Mucosa of rectum (tissue), 2 donors: ENCODE results near the gene LRRC1.

Source experiments
- H3K27ac ChIP-seq, 2 donors: one replicate each; pipeline ENCODE4 v1.7.0; 2013; ENCODE audit warnings: inconsistent platforms in 2 of 2, low read depth in 2 of 2, low read length in 2 of 2
- H3K27me3 ChIP-seq, 2 donors: one replicate each; pipeline ENCODE4 v1.7.0; 2013; ENCODE audit warnings: low read length in 2 of 2; ENCODE audit not compliant: control insufficient read depth in 2 of 2, insufficient read depth in 2 of 2
- H3K36me3 ChIP-seq, 2 donors: one replicate each; pipeline ENCODE4 v1.7.0; 2013; ENCODE audit warnings: low read length in 2 of 2; ENCODE audit not compliant: control insufficient read depth in 2 of 2, insufficient read depth in 2 of 2
- H3K4me1 ChIP-seq, 2 donors: one replicate each; pipeline ENCODE4 v1.7.0; 2013; ENCODE audit warnings: low read length in 2 of 2, mild to moderate bottlenecking in 1 of 2; ENCODE audit not compliant: control insufficient read depth in 2 of 2, insufficient read depth in 2 of 2
- H3K4me3 ChIP-seq, 2 donors: one replicate each; pipeline ENCODE4 v1.7.0; 2013; ENCODE audit warnings: low read length in 2 of 2
- H3K9ac ChIP-seq, 2 donors: one replicate each; pipeline ENCODE4 v1.7.0; 2013; ENCODE audit warnings: low read length in 2 of 2, low read depth in 1 of 2, mild to moderate bottlenecking in 1 of 2
- H3K9me3 ChIP-seq, 2 donors: one replicate each; pipeline ENCODE4 v1.7.0; 2013; ENCODE audit warnings: low read length in 2 of 2; ENCODE audit not compliant: control insufficient read depth in 2 of 2
- donor health status: healthy.
- donor health status: Normal muscosa, but diverticular disease.

The LRRC1 gene

DNA sequence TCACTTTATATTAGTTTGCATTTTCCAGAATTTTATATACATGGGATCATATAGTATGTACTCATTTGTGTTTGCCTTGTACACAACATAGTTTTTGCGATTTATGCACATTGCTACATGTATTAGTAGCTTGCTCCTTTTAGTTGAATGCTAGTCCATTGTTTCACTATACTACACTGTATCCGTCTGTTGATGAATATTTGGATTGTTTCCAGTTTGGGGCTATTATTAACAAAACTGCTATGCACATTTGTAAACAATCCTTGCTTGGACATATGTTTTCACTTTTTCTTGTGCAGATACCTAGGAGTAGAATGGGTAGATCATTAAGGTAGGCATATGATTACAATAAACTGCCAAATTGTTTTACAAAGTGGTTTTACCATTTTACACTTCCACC is 3.9 kb upstream of the LRRC1 start:
- H3K4me3 ChIP-seq, result no peak overlapping the region
- peaks cover 7 to 12% of the 10 kb centered on the region in 2 donors for H3K4me1 ChIP-seq
- no peak overlapping the region for H3K9ac ChIP-seq
- H3K36me3 ChIP-seq, result no peaks in the 10 kb centered on the region
- H3K27me3 ChIP-seq, result no peaks in the 10 kb centered on the region
- peaks cover 0 to 4% of the 10 kb centered on the region in 2 donors for H3K9me3 ChIP-seq
- H3K27ac ChIP-seq, result no peak overlapping the region

DNA sequence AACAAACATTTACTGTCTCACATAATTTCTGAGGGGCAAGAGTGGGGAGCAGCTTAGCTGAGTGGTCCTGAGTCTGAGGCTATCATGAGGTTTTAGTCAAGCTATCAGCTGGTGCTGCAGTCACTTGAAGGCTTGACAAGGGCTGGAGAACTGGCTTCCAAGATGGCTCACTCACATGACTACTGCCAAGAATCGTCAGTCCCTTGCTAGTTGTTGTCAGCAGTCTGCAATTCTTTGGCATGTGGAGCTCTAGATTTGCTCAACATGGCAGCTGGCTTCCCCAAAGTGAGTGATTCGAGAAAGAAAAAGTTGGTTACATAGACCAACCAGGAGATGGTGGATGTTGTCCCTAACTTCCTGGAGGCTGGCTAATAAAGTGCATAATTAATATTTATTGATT is 2.8 kb upstream of the LRRC1 start:
- Histone ChIP-seq H3K9me3 (peaks cover 0 to 4% of the 10 kb centered on the region in 2 donors), H3K27ac (no peak overlapping the region), H3K27me3 (no peaks in the 10 kb centered on the region)

DNA sequence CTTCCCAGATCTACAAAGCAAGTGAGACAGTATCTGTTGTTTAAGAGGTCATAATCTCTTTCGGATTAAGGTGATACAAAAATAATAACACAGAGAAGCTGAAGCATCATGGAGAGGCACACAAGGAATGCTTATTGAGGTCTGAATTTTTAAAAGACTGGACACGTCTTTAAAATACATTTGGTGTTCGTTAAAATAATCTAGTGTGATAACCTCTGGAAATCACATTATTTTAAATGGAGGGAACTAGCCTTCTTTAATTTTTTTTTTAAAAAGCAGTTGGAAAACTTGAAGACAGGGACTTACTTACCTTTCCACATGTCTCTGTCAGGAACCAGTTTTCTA is 1.9 kb upstream of the LRRC1 start:
- peak overlapping the region; percentile 94 to 96 for H3K4me3 ChIP-seq
- H3K27me3 ChIP-seq, result no peaks in the 10 kb centered on the region
- H3K9ac ChIP-seq, result peak overlapping the region in 1 of 2 donors; percentile 83
- H3K4me1 ChIP-seq, result peaks cover 11 to 23% of the 10 kb centered on the region in 2 donors
- H3K9me3 ChIP-seq, result peaks cover 0 to 4% of the 10 kb centered on the region in 2 donors
- no peaks in the 10 kb centered on the region for H3K36me3 ChIP-seq
- H3K27ac ChIP-seq, result peak overlapping the region in 1 of 2 donors; percentile 47

More for the DNA sequence above, 2.8 kb upstream of the LRRC1 start:
- H3K36me3 ChIP-seq, result no peaks in the 10 kb centered on the region
- no peak overlapping the region for H3K4me3 ChIP-seq
- H3K4me1 ChIP-seq, result peaks cover 11 to 18% of the 10 kb centered on the region in 2 donors
- no peak overlapping the region for H3K9ac ChIP-seq

DNA sequence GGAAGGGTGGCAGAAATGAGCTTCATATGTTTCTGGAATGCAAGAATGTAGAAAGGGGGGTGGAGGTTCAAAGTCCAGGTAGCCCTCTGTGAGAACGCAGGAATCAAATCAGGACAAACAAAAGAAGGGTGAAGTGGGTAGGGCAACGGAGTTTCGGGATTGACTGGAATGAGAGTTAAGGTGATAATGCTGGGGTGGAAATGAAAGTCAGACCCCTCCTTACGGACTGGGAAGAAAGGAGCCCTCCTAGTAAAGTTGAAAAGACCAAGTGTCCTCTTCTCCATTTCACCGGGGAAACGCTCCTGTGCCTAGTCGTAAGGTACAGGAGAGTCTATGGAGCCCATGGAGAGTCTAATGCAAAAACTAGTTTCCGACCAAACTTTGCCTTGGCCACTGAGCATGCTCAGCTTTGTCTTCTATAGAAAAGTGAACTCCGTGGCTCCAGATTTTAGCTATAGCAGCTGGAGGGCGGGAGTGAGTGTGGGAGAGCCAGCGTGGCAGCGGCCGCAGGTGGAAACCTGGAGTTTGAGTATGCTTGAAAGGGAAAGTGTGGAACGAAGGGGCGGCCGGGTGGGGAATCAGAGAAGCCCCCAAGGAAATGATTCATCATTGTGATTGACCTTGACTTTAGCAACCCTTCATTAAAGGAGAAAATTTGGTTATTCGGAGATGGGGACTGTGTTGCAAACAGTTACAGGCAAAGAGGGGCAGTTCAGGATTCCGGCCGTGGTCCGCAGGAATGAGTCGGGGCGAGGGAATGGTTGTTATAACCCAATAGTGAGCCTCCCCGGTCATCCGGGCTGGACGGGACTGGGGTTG is 1.3 kb upstream of the LRRC1 start:
- Histone ChIP-seq H3K4me1 (peaks cover 11 to 23% of the 10 kb centered on the region in 2 donors), H3K27me3 (no peaks in the 10 kb centered on the region), H3K9ac (peak overlapping the region; percentile 76 to 83), H3K9me3 (no peaks in the 10 kb centered on the region), H3K4me3 (peak overlapping the region; percentile 94 to 96), H3K36me3 (no peaks in the 10 kb centered on the region), H3K27ac (peak overlapping the region; percentile 73 to 83)

DNA sequence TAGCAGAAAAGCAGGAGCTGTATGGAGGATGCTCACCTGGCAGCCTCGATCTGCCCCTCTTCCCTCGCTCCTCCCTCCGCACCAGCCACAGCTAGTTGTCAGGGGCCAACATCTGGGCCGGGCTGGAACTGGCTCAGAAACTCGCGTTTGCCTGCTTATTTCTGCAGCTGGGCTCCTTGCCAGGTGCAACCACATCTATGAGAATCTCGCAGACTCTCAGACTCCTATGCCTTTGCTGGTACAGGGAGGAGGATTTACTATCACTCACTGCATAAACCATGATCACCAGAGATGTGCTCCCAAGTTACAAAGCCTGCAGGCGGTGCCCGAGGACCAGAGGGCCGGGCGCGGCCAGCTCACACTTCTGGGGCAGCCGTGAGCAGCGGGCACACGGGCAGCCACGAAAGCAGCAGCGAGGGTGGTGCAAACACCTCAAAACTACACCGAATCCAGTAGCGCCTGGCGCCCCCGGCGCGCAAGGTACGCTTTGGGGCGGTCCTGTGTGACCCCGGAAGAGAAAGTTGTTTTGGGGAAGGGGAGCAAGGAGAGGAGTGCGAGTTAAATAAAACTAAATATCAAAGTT is 577 bp upstream of the LRRC1 start:
- H3K27me3 ChIP-seq, result no peaks in the 10 kb centered on the region
- peak overlapping the region; percentile 94 to 96 for H3K4me3 ChIP-seq
- H3K9me3 ChIP-seq, result no peaks in the 10 kb centered on the region
- H3K27ac ChIP-seq, result peak overlapping the region; percentile 73 to 83
- peaks cover 11 to 26% of the 10 kb centered on the region in 2 donors for H3K4me1 ChIP-seq
- peak overlapping the region; percentile 76 to 83 for H3K9ac ChIP-seq
- no peaks in the 10 kb centered on the region for H3K36me3 ChIP-seq

DNA sequence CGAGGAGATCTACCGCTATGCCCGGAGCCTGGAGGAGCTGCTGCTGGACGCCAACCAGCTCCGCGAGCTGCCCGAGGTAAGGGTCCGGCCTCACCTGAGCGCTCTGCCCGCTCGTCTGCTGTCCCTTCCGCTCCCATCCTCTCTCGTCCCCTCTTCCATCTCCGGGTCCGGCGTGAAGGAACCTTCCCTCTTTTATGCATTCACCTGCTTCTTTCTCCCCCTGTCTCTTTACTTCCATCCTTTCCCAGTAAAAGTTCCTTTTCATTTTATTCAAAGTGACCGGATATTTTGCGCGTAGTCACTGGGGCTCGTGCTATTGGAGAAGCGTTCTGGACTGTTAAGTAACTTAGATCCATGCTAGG is 516 bp downstream of the LRRC1 start:
- Histone ChIP-seq H3K4me1 (peaks cover 11 to 34% of the 10 kb centered on the region in 2 donors), H3K27me3 (no peaks in the 10 kb centered on the region), H3K27ac (peak overlapping the region; percentile 73 to 83), H3K9me3 (no peaks in the 10 kb centered on the region), H3K36me3 (no peaks in the 10 kb centered on the region), H3K9ac (peak overlapping the region; percentile 83 to 84), H3K4me3 (peak overlapping the region; percentile 94 to 96)

DNA sequence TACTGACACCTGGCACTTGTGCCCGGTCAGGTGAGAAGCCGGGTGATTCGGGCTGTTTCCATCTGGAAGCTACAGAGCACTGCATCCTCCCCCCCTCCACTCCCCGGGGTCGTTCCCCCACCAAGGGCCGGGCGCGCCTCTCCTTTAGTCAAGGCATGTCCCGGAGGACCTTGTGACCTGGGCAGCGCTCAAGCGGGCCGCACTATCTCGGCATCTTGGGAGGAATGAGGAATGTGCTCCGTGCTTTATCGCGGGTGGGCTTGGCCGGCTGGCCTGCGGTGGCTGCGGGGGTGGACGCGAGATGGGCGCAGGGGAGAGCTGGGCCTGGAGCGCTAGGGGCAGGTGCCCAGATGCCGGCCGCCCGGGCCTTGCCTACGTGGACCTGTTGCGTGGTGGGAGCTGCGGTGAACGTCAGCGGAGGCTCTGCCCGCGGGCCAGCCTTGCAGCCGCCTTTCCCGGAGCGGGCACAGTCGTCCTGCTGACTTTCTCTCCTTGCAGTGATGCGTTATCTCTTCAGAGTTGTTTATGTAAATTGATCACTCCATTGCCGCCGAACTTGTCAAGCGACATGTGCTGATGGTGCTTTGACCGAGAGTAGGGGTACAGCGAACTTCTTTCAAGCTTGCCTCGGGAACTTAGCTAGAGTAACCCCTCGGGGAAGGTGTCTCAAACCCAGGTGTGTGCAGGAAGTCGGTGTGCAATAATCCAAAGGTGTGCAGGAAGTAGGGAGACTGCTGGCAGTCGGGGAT is 1.1 kb downstream of the LRRC1 start:
- Histone ChIP-seq H3K36me3 (no peaks in the 10 kb centered on the region), H3K27ac (peak overlapping the region; percentile 73 to 83)

DNA sequence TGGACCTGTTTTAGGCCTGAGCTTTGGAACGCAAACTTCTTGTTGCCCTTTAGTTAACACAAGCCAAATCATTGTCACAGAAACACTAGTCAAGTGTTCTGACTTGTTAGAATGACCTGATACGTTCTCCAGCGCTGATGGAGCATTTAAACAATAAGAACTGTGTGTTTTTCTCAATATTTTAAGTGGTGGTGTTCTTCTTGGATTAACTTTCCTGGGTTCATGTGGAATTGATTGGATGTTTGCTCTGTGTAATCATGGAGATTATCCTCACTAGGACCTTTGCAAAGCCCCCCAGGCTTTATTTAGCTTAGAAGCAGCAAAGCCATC is 1.6 kb downstream of the LRRC1 start:
- H3K27ac ChIP-seq, result peak overlapping the region; percentile 73 to 83
- peaks cover 11 to 34% of the 10 kb centered on the region in 2 donors for H3K4me1 ChIP-seq
- H3K9me3 ChIP-seq, result no peaks in the 10 kb centered on the region
- H3K36me3 ChIP-seq, result no peaks in the 10 kb centered on the region
- H3K4me3 ChIP-seq, result peak overlapping the region; percentile 94 to 96
- H3K27me3 ChIP-seq, result no peaks in the 10 kb centered on the region
- H3K9ac ChIP-seq, result peak overlapping the region in 1 of 2 donors; percentile 83

More for the DNA sequence above, 1.1 kb downstream of the LRRC1 start:
- Histone ChIP-seq H3K4me3 (peak overlapping the region; percentile 94 to 96), H3K9me3 (no peaks in the 10 kb centered on the region), H3K9ac (peak overlapping the region; percentile 83 to 84), H3K27me3 (no peaks in the 10 kb centered on the region), H3K4me1 (peaks cover 11 to 34% of the 10 kb centered on the region in 2 donors)

DNA sequence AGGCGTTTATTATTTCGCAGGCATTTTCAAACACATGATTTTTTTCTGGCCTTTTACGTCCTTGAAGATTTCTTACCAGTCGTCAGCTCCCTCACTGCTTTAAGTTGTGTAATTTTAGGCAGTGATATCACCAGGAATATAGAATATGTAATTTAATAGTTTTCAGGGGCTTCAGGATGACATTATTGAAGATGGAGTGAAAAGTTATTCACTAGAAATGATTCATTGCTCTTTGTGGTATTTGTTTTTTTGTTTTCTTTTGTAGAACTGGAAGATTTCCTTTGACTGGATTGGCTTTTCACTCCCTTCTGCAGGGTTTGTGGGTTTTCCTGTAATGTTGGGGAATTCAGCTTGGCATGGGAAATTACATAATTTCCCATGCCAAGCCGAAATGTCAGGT is 2.0 kb downstream of the LRRC1 start:
- Histone ChIP-seq H3K36me3 (no peaks in the 10 kb centered on the region), H3K9me3 (no peaks in the 10 kb centered on the region), H3K9ac (peak overlapping the region in 1 of 2 donors; percentile 83), H3K27ac (peak overlapping the region; percentile 73 to 83), H3K27me3 (no peaks in the 10 kb centered on the region), H3K4me3 (peak overlapping the region; percentile 94 to 96), H3K4me1 (peaks cover 11 to 34% of the 10 kb centered on the region in 2 donors)

DNA sequence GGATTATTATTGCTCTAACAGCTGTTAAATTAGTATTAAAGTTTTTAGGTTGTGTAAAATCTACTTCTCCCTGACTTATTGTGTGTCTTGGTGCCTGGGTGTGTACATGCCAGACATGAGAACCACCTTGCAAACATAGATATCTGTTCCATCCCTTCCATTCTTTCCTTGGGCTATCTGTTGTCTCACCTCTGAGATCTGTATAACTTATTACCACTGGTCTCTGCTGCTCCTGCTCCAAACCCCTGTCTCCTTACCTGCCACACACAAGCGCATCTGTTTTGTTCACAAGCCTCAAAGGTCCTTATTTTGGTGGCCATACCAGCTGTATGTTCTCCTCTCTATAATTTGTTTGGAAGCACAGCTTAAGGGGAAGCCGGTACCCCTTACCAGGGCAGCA is 2.5 kb downstream of the LRRC1 start:
- Histone ChIP-seq H3K4me1 (peaks cover 11 to 34% of the 10 kb centered on the region in 2 donors), H3K9me3 (no peaks in the 10 kb centered on the region), H3K36me3 (no peaks in the 10 kb centered on the region), H3K27me3 (no peaks in the 10 kb centered on the region), H3K27ac (peak overlapping the region in 1 of 2 donors; percentile 3), H3K9ac (no peak overlapping the region), H3K4me3 (peak overlapping the region in 1 of 2 donors; percentile 11)
